Measurements from ENCODE around the gene SYNE3. TPM values are rescaled to one million over a fixed set of nuclear protein-coding genes. Genes with fewer than 3 reads are reported as not detected.

Gene SYNE3
- total and polyA plus RNA-seq, 3 donors from 2014 or later: 8.3 to 38.9 (median 37.6) TPM

- 33 to 40% methylated on average over 9 of the region's 9 CpGs for WGBS, 2 donors
Observed at GRCh38 chr14:95537298-95538089, 21.0 kb upstream of the SYNE3 start.

GRCh38 chr14:95536671-95537070, 20.2 kb upstream of the SYNE3 start:
- no peak for DNase-seq
- WGBS, 2 donors: 44 to 47% methylated on average over 5 of the region's 5 CpGs
- no peaks in the 10 kb centered on the region for H3K36me3 ChIP-seq (ENCODE audit: low read depth, missing control alignments)
- no peak for TF ChIP-seq CTCF (IDR thresholded peaks at IDR 0.05)
- TF ChIP-seq POLR2A (IDR thresholded peaks at IDR 0.05): no peak
- no peak overlapping the region for H3K4me3 ChIP-seq
- intact Hi-C loops (cut with DNase I; ENCODE audit: low total_unique reads): no loop called here
- no peaks in the 10 kb centered on the region for H3K9me3 ChIP-seq
- H3K27ac ChIP-seq: peak overlapping the region in 1 of 2 donors; percentile 1
- H3K27me3 ChIP-seq: no peaks in the 10 kb centered on the region
- H3K4me1 ChIP-seq: peaks cover 37% of the 10 kb centered on the region

More at GRCh38 chr14:95537298-95538089, 21.0 kb upstream of the SYNE3 start:
- peak overlapping the region in 1 of 2 donors; percentile 1 for H3K27ac ChIP-seq
- no peak overlapping the region for H3K4me3 ChIP-seq
- intact Hi-C loops (cut with DNase I; ENCODE audit: low total_unique reads): no loop called here
- H3K36me3 ChIP-seq (ENCODE audit: low read depth, missing control alignments): no peaks in the 10 kb centered on the region
- TF ChIP-seq POLR2A (IDR thresholded peaks at IDR 0.05) (no peak), CTCF (IDR thresholded peaks at IDR 0.05) (no peak)
- peaks cover 29% of the 10 kb centered on the region for H3K4me1 ChIP-seq
- H3K27me3 ChIP-seq: no peaks in the 10 kb centered on the region
- H3K9me3 ChIP-seq: no peaks in the 10 kb centered on the region
- no peak for DNase-seq

- WGBS, 2 donors: 2 to 15% methylated on average over 4 of the region's 4 CpGs
Observed at GRCh38 chr14:95536036-95536593, 19.7 kb upstream of the SYNE3 start.

GRCh38 chr14:95535226-95536021, 19.0 kb upstream of the SYNE3 start:
- WGBS, 2 donors: 0 to 1% methylated on average over 29 to 39 of the region's 52 CpGs
- Histone ChIP-seq H3K4me3 (peak overlapping the region; percentile 75 to 87), H3K36me3 (ENCODE audit: low read depth, missing control alignments) (no peaks in the 10 kb centered on the region), H3K4me1 (peaks cover 50% of the 10 kb centered on the region), H3K27me3 (no peaks in the 10 kb centered on the region), H3K27ac (peak overlapping the region in 1 of 2 donors; percentile 75), H3K9me3 (no peaks in the 10 kb centered on the region)
- DNase-seq: peak; percentile 33
- no peak for TF ChIP-seq POLR2A (IDR thresholded peaks at IDR 0.05)
- no peak for TF ChIP-seq CTCF (IDR thresholded peaks at IDR 0.05)
- intact Hi-C loops (cut with DNase I; ENCODE audit: low total_unique reads): no loop called here

More at GRCh38 chr14:95536036-95536593, 19.7 kb upstream of the SYNE3 start:
- TF ChIP-seq POLR2A (IDR thresholded peaks at IDR 0.05) (no peak), CTCF (IDR thresholded peaks at IDR 0.05) (no peak)
- Histone ChIP-seq H3K27ac (no peak overlapping the region), H3K27me3 (no peaks in the 10 kb centered on the region), H3K4me3 (peak overlapping the region; percentile 75 to 87), H3K4me1 (peaks cover 43% of the 10 kb centered on the region), H3K9me3 (no peaks in the 10 kb centered on the region), H3K36me3 (ENCODE audit: low read depth, missing control alignments) (no peaks in the 10 kb centered on the region)
- DNase-seq: no peak
- intact Hi-C loops (cut with DNase I; ENCODE audit: low total_unique reads): no loop called here
